Adrenal gland (tissue), 5 donors: ENCODE results near the gene OTOP3.

ENCODE experiments used
- CTCF ChIP-seq, 6 experiments: fragments of 450-650 bp in 4 of 6; fragments of 200-600 bp in 2 of 6; sonication (generic) in 1 of 6; IDR thresholded peaks; 1 replicate in 5 of 6; 2 replicates in 1 of 6; pipeline versions ENCODE4 v1.5.1 to v1.8.0; 2016 to 2021; ENCODE audit warnings: antibody characterized with exemption in 6 of 6, mild to moderate bottlenecking in 2 of 6, moderate library complexity in 1 of 6
- POLR2A ChIP-seq, 2 donors: fragments of 450-650 bp; IDR thresholded peaks; one replicate each; pipeline ENCODE4 v1.6.1; 2017; ENCODE audit warnings: antibody characterized with exemption in 2 of 2, mild to moderate bottlenecking in 2 of 2, moderate library complexity in 1 of 2
- donor health status: DM: no; HTN: no; CAD: no.

GRCh38 chr17:74922694-74923537 lies 12.8 kb upstream of the OTOP3 start, which contains the start of gene USH1G:
- TF ChIP-seq CTCF (IDR thresholded peaks at IDR 0.05) (no peak), POLR2A (IDR thresholded peaks at IDR 0.05) (no peak)
